K562 (cell line): Measurements from ENCODE around the gene PGBD4.

Source experiments
- CTCF ChIP-seq, 3 experiments: IDR thresholded peaks in 2 of 3; conservative IDR thresholded peaks in 1 of 3; 2 replicates each; pipeline ENCODE4 v1.5.1; 2011 to 2012; ENCODE audit warnings: low read length in 3 of 3, mild to moderate bottlenecking in 3 of 3, control low read depth in 2 of 3, improper control_type of control experiment in 1 of 3, inconsistent platforms in 1 of 3, low read depth in 1 of 3, mixed read lengths in 1 of 3, moderate library complexity in 1 of 3; ENCODE audit not compliant: insufficient read depth in 2 of 3
- WHSC1 ChIP-seq: IDR thresholded peaks from one replicate; pipeline ENCODE4 v1.6.1; 2012; ENCODE audit warnings: low read length, control low read depth, inconsistent platforms

- TF ChIP-seq CTCF (IDR thresholded peaks at IDR 0.05 in 2 of 3, conservative IDR thresholded peaks at IDR 0.05 in 1 of 3; ENCODE audit: insufficient read depth in 2 of 3, low read depth in 1 of 3, low read length in 3 of 3) (no peak), WHSC1 (no peak)
These were observed 5.4 kb downstream of the PGBD4 start for GRCh38 chr15:34107315-34107714.
